Measurements from ENCODE around the gene ZNF254. TPM values are rescaled to one million over a fixed set of nuclear protein-coding genes. Genes with fewer than 3 reads are reported as not detected.

ZNF254 gene
- total and polyA plus RNA-seq, 2 of the 4 experiments (the other 2 are of a cell fraction), result 4.4 to 8.8 TPM

GRCh38 chr19:24053601-24054000 lies 33.4 kb upstream of the ZNF254 start:
- no peak overlapping the region; the same call in 1 of the 2 replicates for H3K4me2 ChIP-seq (ENCODE audit: low read depth, low read length)
- TF ChIP-seq NFE2L2 (IDR thresholded peaks at IDR 0.05; ENCODE audit: low read depth, low read length), result no peak
- no peak for TF ChIP-seq RFX5 (IDR thresholded peaks at IDR 0.05; ENCODE audit: low read depth, low read length)
- TF ChIP-seq FOS (IDR thresholded peaks at IDR 0.05; ENCODE audit: low read depth, low read length), result no peak
- 100% methylated on average over 2 of the region's 4 CpGs; no CpG with 5 or more reads in 1 of the 2 experiments for WGBS, 2 experiments (ENCODE audit: extremely low coverage in 2 of 2, insufficient read length in 1 of 2)
- no peak overlapping the region for H2BK120ac ChIP-seq (ENCODE audit: low read depth, low read length)
- no peak overlapping the region for H3K18ac ChIP-seq (ENCODE audit: low read depth, low read length)
- H3K4me1 ChIP-seq (ENCODE audit: control insufficient read depth, insufficient read depth, low read length), result peaks cover 15% of the 10 kb centered on the region
- no peak overlapping the region for H4K8ac ChIP-seq (ENCODE audit: low read depth in 2 of 2, low read length in 2 of 2)
- H2AK5ac ChIP-seq (ENCODE audit: low read depth, low read length), result no peak overlapping the region
- H3K27me3 ChIP-seq (ENCODE audit: control insufficient read depth, insufficient read depth, low read length), result no peaks in the 10 kb centered on the region
- peaks cover 28% of the 10 kb centered on the region for H4K20me1 ChIP-seq (ENCODE audit: insufficient read depth, low read length)
- H3K4ac ChIP-seq (ENCODE audit: low read depth, low read length), result no peak overlapping the region
- H3K9me1 ChIP-seq (ENCODE audit: insufficient read depth, low read length), result peaks cover 28% of the 10 kb centered on the region
- H2BK5ac ChIP-seq (ENCODE audit: low read depth, low read length, poor library complexity, severe bottlenecking), result peak overlapping the region; percentile 53
- no peak overlapping the region for H3K23ac ChIP-seq (ENCODE audit: low read depth, low read length)
- no peak overlapping the region; the same call in 1 of the 2 replicates for H3K14ac ChIP-seq (replicated peaks; ENCODE audit: low read depth, low read length)
- H2BK20ac ChIP-seq (ENCODE audit: low read depth, low read length), result no peak overlapping the region
- no peak overlapping the region for H3K56ac ChIP-seq (ENCODE audit: extremely low read depth, insufficient read depth, low read length)
- H3K9me3 ChIP-seq (ENCODE audit: control insufficient read depth, insufficient read depth, low read length), result no peaks in the 10 kb centered on the region
- ChIA-PET CTCF (interaction anchor here (0.6 kb wide), 1 partner anchor 18 kb away, joined by 3 read pairs; no protein-coding TSS in a partner anchor), POLR2A (ENCODE audit: unreplicated experiment) (no interaction called here)
- peaks cover 14 to 37% of the 10 kb centered on the region in 2 experiments; a peak in 3 of 4 replicates for H3K79me1 ChIP-seq (ENCODE audit: low read depth in 1 of 2, low read length in 2 of 2)
- no peak overlapping the region for H2BK15ac ChIP-seq (ENCODE audit: low read depth, low read length)
- H3K4me3 ChIP-seq (ENCODE audit: insufficient read depth, low read depth, low read length), result no peak overlapping the region
- no peak for ATAC-seq (ENCODE audit: low read depth)
- H2AK9ac ChIP-seq (replicated peaks; ENCODE audit: low read depth, low read length, poor library complexity), result no peak overlapping the region
- H3K36me3 ChIP-seq (ENCODE audit: control insufficient read depth, insufficient read depth, low read length), result peaks cover 50% of the 10 kb centered on the region
- BruUV-seq (replicated peaks), result no TSS peak
- dilution Hi-C loops (cut with HindIII; ENCODE audit: low sequenced_read_pairs, unreplicated experiment) (no loop called here), intact Hi-C loops (cut with micrococcal nuclease) (no loop called here), in situ Hi-C loops (cut with MboI; ENCODE audit: low sequenced_read_pairs) (no loop called here)
- no peak overlapping the region for H3K27ac ChIP-seq (ENCODE audit: insufficient read depth, low read length)
- no peak overlapping the region for H4K5ac ChIP-seq (ENCODE audit: low read depth, low read length)
- no peak overlapping the region for H2AFZ ChIP-seq (replicated peaks; ENCODE audit: low read length, poor library complexity)
- DNase-seq, result no peak
- H3K9ac ChIP-seq (ENCODE audit: low read depth, low read length), result no peak overlapping the region
- no peak overlapping the region for H4K91ac ChIP-seq (ENCODE audit: insufficient read depth, low read depth, low read length)

Data from IMR-90 (cell line).